Calu3 (cell line): ENCODE results near the gene CPEB1. TPM values are rescaled to one million over a fixed set of nuclear protein-coding genes. Genes with fewer than 3 reads are reported as not detected.

ENCODE experiments used
- BruUV-seq: library from RNA; stranded (reverse); fragments of 400-500 nt; replicated peaks from 2 replicates; lab custom pipeline; 2021; lab: Mats Ljungman, UMichigan
- CTCF ChIA-PET: fragments of 300-600 bp; sonication (Branson Sonifier 250); formaldehyde crosslinking; loops from one replicate; lab custom pipeline; 2022; ENCODE audit warnings: antibody characterized with exemption; lab: Charles Lee
- DNase-seq: peaks from one replicate; pipeline ENCODE4 v3.0.0; 2022
- H3K27ac Mint-ChIP-seq: one replicate; pipeline ENCODE4 v1.8.0; 2022; ENCODE audit warnings: mixed read lengths; ENCODE audit not compliant: unreplicated experiment
- H3K27me3 Mint-ChIP-seq: one replicate; pipeline ENCODE4 v1.8.0; 2022; ENCODE audit warnings: mixed read lengths; ENCODE audit not compliant: unreplicated experiment
- H3K36me3 Mint-ChIP-seq: one replicate; pipeline ENCODE4 v1.8.0; 2022; ENCODE audit warnings: mild to moderate bottlenecking, moderate library complexity, mixed read lengths; ENCODE audit not compliant: insufficient read depth, unreplicated experiment
- H3K4me1 Mint-ChIP-seq: one replicate; pipeline ENCODE4 v1.8.0; 2022; ENCODE audit warnings: mild to moderate bottlenecking, low read depth, mixed read lengths; ENCODE audit not compliant: unreplicated experiment
- H3K4me3 Mint-ChIP-seq: one replicate; pipeline ENCODE4 v1.8.0; 2022; ENCODE audit warnings: mild to moderate bottlenecking, low read depth, moderate library complexity, mixed read lengths; ENCODE audit not compliant: unreplicated experiment
- H3K9me3 Mint-ChIP-seq: one replicate; pipeline ENCODE4 v1.8.0; 2022; ENCODE audit warnings: low read depth, mixed read lengths; ENCODE audit not compliant: unreplicated experiment
- CTCF ChIP-seq: fragments of 200-600 bp; IDR thresholded peaks from one replicate; pipeline ENCODE4 v1.8.0; 2022; ENCODE audit warnings: antibody characterized with exemption; ENCODE audit not compliant: unreplicated experiment
- intact Hi-C: fragments of 100-400 bp; cut with micrococcal nuclease; formaldehyde crosslinking; loops from one replicate; pipeline ENCODE4 v1.10.0; 2022; ENCODE audit not compliant: unreplicated experiment
- total RNA-seq: library from RNA; stranded (reverse); gene quantifications from 2 replicates; pipeline ENCODE4 v1.2.3, GENCODE V29; 2022

CPEB1 gene
- total RNA-seq, 1 experiment from 2014 or later, result 5.3 TPM

DNA sequence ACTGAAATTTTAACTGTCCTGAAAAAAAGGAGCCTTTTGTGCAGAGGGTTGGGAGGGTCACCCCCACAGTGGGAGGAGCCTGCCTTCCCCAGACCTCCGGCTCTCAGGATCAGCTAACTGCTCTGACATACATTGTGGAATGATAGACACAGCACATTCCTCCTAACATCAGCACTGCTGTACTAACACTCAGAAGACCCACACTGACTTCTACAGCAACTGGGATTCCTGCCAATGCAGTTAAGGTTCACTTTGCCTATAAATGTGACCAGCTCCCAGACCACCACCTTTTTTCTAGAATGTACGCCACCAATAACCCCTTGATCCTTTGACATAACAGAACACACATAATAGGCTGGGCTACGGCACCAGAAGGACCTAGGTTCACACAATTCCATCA is 3.2 kb downstream of the CPEB1 start:
- H3K4me3 Mint-ChIP-seq, result no peak overlapping the region
- no peak overlapping the region for H3K27ac Mint-ChIP-seq
- H3K36me3 Mint-ChIP-seq, result peaks cover 14% of the 10 kb centered on the region
- H3K9me3 Mint-ChIP-seq, result no peaks in the 10 kb centered on the region
- TF ChIP-seq CTCF, result no peak
- CTCF ChIA-PET, result interaction anchor here (0.9 kb wide), 1 partner anchor 68 kb away, joined by 3 read pairs; no protein-coding TSS in a partner anchor
- BruUV-seq, result no TSS peak
- intact Hi-C loops, result no loop called here
- no peak for DNase-seq
- H3K4me1 Mint-ChIP-seq, result peaks cover 9% of the 10 kb centered on the region
- H3K27me3 Mint-ChIP-seq, result peaks cover 42% of the 10 kb centered on the region

DNA sequence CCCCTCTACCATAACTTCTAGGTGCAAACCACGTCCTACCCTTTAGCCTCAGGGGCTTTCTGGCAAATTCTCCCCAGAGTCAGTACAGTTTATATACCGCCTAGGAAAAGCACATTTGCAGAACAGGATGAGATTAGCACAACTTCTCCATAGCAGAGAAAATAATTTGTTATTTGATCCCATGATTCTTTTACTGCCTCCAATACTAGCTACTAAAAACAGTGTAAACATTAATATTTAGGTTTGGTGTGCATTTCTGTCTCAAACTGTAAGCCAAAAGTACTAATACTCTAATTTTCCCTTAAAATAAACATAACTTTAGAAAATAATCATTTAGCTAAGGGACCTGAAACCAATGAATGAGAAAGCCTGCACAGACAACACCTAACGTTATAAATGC is 4.5 kb downstream of the CPEB1 start:
- CTCF ChIA-PET, result interaction anchor here (1.0 kb wide), 1 partner anchor 57 kb away, joined by 3 read pairs; no protein-coding TSS in a partner anchor
- H3K27me3 Mint-ChIP-seq, result peaks cover 35% of the 10 kb centered on the region
- H3K36me3 Mint-ChIP-seq, result peaks cover 14% of the 10 kb centered on the region
- intact Hi-C loops, result no loop called here
- no peak for TF ChIP-seq CTCF
- H3K9me3 Mint-ChIP-seq, result no peaks in the 10 kb centered on the region
- no TSS peak for BruUV-seq
- H3K27ac Mint-ChIP-seq, result no peak overlapping the region
- peaks cover 9% of the 10 kb centered on the region for H3K4me1 Mint-ChIP-seq
- no peak overlapping the region for H3K4me3 Mint-ChIP-seq
- DNase-seq, result no peak

- Mint-ChIP-seq H3K27ac (no peak overlapping the region), H3K9me3 (no peaks in the 10 kb centered on the region), H3K4me3 (no peak overlapping the region), H3K36me3 (peaks cover 4% of the 10 kb centered on the region), H3K27me3 (peaks cover 45% of the 10 kb centered on the region), H3K4me1 (peaks cover 5% of the 10 kb centered on the region)
- intact Hi-C loops, result no loop called here
- TF ChIP-seq CTCF, result no peak
- CTCF ChIA-PET, result interaction anchor here (0.6 to 1.0 kb wide), 2 partner anchors 17 to 56 kb away, joined by 3 read pairs; no protein-coding TSS in a partner anchor
- BruUV-seq, result no TSS peak
- no peak for DNase-seq
Observed at GRCh38 chr15:82641129-82641798, 5.9 kb downstream of the CPEB1 start.

DNA sequence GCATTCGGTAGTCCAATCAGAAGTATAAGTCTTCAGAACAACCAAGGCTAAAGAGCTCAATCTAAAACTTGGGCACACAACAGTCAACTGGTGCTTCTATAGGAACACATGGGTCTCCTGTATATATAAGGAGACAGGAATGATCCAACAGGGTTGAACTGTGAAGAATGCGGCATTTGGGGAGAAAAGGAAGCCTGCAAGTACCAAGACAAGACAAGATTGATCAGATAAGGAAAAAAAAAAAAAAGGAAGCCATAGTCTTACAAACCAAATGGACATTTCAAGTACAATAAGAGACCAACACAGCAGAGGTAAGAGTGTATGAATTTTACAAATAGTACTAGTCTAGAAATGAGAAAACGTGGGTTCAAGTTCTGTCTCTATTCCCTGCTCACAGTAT is 6.5 kb downstream of the CPEB1 start:
- DNase-seq, result no peak
- TF ChIP-seq CTCF, result no peak
- no TSS peak for BruUV-seq
- CTCF ChIA-PET, result interaction anchor here (0.7 kb wide), 1 partner anchor 58 kb away, joined by 4 read pairs; no protein-coding TSS in a partner anchor
- Mint-ChIP-seq H3K4me3 (no peak overlapping the region), H3K27ac (no peak overlapping the region), H3K4me1 (no peaks in the 10 kb centered on the region), H3K9me3 (no peaks in the 10 kb centered on the region), H3K36me3 (no peaks in the 10 kb centered on the region), H3K27me3 (peaks cover 45% of the 10 kb centered on the region)
- intact Hi-C loops, result no loop called here
